ENCODE measurements around the gene TPCN2.

Gene TPCN2

DNA sequence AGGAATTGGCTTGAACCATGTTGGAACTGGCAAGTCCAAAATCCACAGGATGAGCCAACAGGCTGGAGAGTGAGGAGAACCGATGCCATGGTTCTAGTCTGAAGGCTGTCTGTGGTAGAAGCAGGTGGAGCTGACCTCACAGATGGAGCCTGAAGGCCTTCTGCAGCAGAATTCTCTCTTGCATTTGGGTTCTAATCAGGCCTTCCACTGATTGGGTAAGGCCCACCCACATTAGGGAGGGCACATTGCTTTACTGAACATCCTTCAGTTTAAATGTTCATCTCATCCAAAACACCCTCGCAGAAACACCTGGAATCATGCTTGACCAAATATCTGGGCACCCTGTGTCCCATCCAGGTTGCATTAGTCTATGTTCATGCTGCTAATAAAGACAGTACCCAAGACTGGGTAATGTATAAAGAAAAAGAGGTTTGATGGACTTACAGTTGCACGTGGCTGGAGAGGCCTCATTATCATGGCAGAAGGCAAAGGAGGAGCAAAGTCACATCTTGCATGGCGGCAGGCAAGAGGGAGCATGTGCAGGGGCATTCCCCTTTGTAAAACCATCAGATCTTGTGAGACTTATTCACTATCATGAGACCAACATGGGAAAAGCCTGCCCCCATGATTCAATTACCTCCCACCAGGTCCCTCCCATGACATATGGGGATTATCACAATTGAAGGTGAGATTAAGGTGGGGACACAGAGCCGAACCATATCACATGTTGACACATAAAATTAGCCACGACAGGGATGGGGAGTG lies 122.9 kb downstream of the TPCN2 start:
- Histone ChIP-seq H3K4me3 (no peak overlapping the region), H3K9ac (ENCODE audit: insufficient read length) (no peak overlapping the region), H3K36me3 (ENCODE audit: insufficient read depth, low read length) (no peaks in the 10 kb centered on the region), H3K27ac (no peak overlapping the region), H3K9me3 (ENCODE audit: low read depth, low read length) (no peaks in the 10 kb centered on the region)
- TF ChIP-seq POLR2AphosphoS5 (IDR thresholded peaks at IDR 0.05; ENCODE audit: borderline replicate concordance, low read depth, low read length) (no peak), EZH2 (IDR thresholded peaks at IDR 0.05) (no peak), FOXP2 (optimal IDR thresholded peaks at IDR 0.05; ENCODE audit: control extremely low read depth, extremely low read length, insufficient read depth) (no peak)
- no peak for DNase-seq (ENCODE audit: low read depth, low spot score)

DNA sequence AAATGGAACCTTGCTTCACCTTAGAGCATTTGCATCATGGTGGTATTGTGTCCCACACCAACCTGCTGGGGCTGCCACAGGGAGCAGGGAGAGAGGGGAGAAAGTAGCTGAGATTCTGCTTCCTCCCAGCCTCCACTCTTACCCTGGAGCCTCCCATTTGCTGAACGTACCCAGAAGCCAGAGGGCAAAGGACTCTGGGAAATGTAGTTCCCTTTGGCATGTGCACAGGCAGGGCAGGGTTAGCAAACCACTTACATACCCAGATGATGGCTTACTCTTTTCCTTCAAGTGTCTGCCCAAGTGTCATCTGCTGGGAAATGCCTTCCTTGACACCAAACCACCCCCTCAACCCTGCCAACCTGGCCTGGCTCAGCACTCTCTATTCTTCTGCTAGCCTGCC lies 123.9 kb downstream of the TPCN2 start:
- no peak overlapping the region for H3K27ac ChIP-seq
- no peaks in the 10 kb centered on the region for H3K9me3 ChIP-seq (ENCODE audit: low read depth, low read length)
- no peak for TF ChIP-seq FOXP2 (optimal IDR thresholded peaks at IDR 0.05; ENCODE audit: control extremely low read depth, extremely low read length, insufficient read depth)
- TF ChIP-seq POLR2AphosphoS5 (IDR thresholded peaks at IDR 0.05; ENCODE audit: borderline replicate concordance, low read depth, low read length): no peak
- no peak for TF ChIP-seq EZH2 (IDR thresholded peaks at IDR 0.05)
- no peak overlapping the region for H3K4me3 ChIP-seq
- no peak for DNase-seq (ENCODE audit: low read depth, low spot score)
- H3K36me3 ChIP-seq (ENCODE audit: insufficient read depth, low read length): no peaks in the 10 kb centered on the region
- H3K9ac ChIP-seq (ENCODE audit: insufficient read length): no peak overlapping the region

GRCh38 chr11:69173331-69173730 lies 124.6 kb downstream of the TPCN2 start:
- H3K36me3 ChIP-seq (ENCODE audit: insufficient read depth, low read length): no peaks in the 10 kb centered on the region
- H3K9ac ChIP-seq (ENCODE audit: insufficient read length): no peak overlapping the region
- no peak overlapping the region for H3K27ac ChIP-seq
- H3K4me3 ChIP-seq: no peak overlapping the region
- DNase-seq (ENCODE audit: low read depth, low spot score): no peak
- no peaks in the 10 kb centered on the region for H3K9me3 ChIP-seq (ENCODE audit: low read depth, low read length)
- TF ChIP-seq POLR2AphosphoS5 (IDR thresholded peaks at IDR 0.05; ENCODE audit: borderline replicate concordance, low read depth, low read length): no peak
- no peak for TF ChIP-seq EZH2 (IDR thresholded peaks at IDR 0.05)
- TF ChIP-seq FOXP2 (optimal IDR thresholded peaks at IDR 0.05; ENCODE audit: control extremely low read depth, extremely low read length, insufficient read depth): no peak

- no peak overlapping the region for H3K4me3 ChIP-seq
- H3K27ac ChIP-seq: no peak overlapping the region
- TF ChIP-seq POLR2AphosphoS5 (IDR thresholded peaks at IDR 0.05; ENCODE audit: borderline replicate concordance, low read depth, low read length) (no peak), EZH2 (IDR thresholded peaks at IDR 0.05) (no peak), FOXP2 (optimal IDR thresholded peaks at IDR 0.05; ENCODE audit: control extremely low read depth, extremely low read length, insufficient read depth) (no peak)
- H3K9me3 ChIP-seq (ENCODE audit: low read depth, low read length): no peaks in the 10 kb centered on the region
- DNase-seq (ENCODE audit: low read depth, low spot score): no peak
- no peaks in the 10 kb centered on the region for H3K36me3 ChIP-seq (ENCODE audit: insufficient read depth, low read length)
- H3K9ac ChIP-seq (ENCODE audit: insufficient read length): no peak overlapping the region
Observed at GRCh38 chr11:69173925-69174581, 125.3 kb downstream of the TPCN2 start.

DNA sequence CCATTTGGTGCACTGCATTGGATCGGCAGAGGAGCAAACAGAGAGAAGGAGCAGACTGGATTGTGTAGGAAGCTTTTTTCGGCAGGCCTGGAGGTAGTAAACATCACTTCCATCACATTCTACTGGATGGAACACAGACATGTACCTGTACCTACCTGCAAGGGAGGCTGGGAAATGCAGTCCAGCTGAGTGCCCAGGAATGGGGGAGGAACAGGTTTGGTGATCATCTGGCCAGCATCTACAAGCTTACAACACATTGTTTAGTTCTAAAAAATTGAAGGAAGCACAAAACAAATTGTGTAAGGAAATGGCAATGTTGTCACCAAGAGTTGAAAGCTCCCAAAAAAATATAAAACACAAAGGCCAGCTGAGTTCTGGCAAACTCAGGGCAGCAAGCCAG lies 126.1 kb downstream of the TPCN2 start:
- H3K36me3 ChIP-seq (ENCODE audit: insufficient read depth, low read length): no peaks in the 10 kb centered on the region
- H3K9me3 ChIP-seq (ENCODE audit: low read depth, low read length): no peaks in the 10 kb centered on the region
- DNase-seq (ENCODE audit: low read depth, low spot score): no peak
- H3K27ac ChIP-seq: no peak overlapping the region
- no peak overlapping the region for H3K9ac ChIP-seq (ENCODE audit: insufficient read length)
- TF ChIP-seq EZH2 (IDR thresholded peaks at IDR 0.05) (no peak), FOXP2 (optimal IDR thresholded peaks at IDR 0.05; ENCODE audit: control extremely low read depth, extremely low read length, insufficient read depth) (no peak), POLR2AphosphoS5 (IDR thresholded peaks at IDR 0.05; ENCODE audit: borderline replicate concordance, low read depth, low read length) (no peak)
- H3K4me3 ChIP-seq: no peak overlapping the region

GRCh38 chr11:69178819-69179482 lies 130.2 kb downstream of the TPCN2 start:
- Histone ChIP-seq H3K36me3 (ENCODE audit: insufficient read depth, low read length) (no peaks in the 10 kb centered on the region), H3K9me3 (ENCODE audit: low read depth, low read length) (no peaks in the 10 kb centered on the region), H3K27ac (no peak overlapping the region), H3K4me3 (no peak overlapping the region), H3K9ac (ENCODE audit: insufficient read length) (no peak overlapping the region)
- DNase-seq (ENCODE audit: low read depth, low spot score): no peak
- no peak for TF ChIP-seq EZH2 (IDR thresholded peaks at IDR 0.05)
- no peak for TF ChIP-seq POLR2AphosphoS5 (IDR thresholded peaks at IDR 0.05; ENCODE audit: borderline replicate concordance, low read depth, low read length)
- TF ChIP-seq FOXP2 (optimal IDR thresholded peaks at IDR 0.05; ENCODE audit: control extremely low read depth, extremely low read length, insufficient read depth): no peak

DNA sequence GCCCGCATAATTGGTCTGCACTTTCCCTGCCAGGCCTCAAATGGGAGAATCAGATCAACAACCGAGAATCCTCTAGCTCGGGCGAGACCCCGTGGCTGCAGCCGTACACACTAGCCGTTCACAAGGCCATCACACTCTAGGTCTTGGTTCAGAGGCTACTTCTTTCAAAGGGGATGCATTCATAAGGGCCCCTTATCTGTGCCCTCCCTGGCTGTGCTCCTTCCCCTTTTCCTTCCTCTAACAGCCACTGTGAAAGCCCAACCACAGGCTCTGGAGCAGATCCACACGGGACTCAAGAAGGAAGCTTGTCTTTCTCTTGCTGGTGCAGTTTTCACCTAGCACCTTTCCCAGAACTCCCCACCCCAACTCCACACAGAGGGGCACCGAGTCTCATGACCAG lies 131.5 kb downstream of the TPCN2 start:
- no peak for DNase-seq (ENCODE audit: low read depth, low spot score)
- no peak for TF ChIP-seq EZH2 (IDR thresholded peaks at IDR 0.05)
- TF ChIP-seq POLR2AphosphoS5 (IDR thresholded peaks at IDR 0.05; ENCODE audit: borderline replicate concordance, low read depth, low read length): no peak
- TF ChIP-seq FOXP2 (optimal IDR thresholded peaks at IDR 0.05; ENCODE audit: control extremely low read depth, extremely low read length, insufficient read depth): no peak
- H3K9me3 ChIP-seq (ENCODE audit: low read depth, low read length): no peaks in the 10 kb centered on the region
- no peaks in the 10 kb centered on the region for H3K36me3 ChIP-seq (ENCODE audit: insufficient read depth, low read length)
- no peak overlapping the region for H3K4me3 ChIP-seq
- no peak overlapping the region for H3K27ac ChIP-seq
- no peak overlapping the region for H3K9ac ChIP-seq (ENCODE audit: insufficient read length)

DNA sequence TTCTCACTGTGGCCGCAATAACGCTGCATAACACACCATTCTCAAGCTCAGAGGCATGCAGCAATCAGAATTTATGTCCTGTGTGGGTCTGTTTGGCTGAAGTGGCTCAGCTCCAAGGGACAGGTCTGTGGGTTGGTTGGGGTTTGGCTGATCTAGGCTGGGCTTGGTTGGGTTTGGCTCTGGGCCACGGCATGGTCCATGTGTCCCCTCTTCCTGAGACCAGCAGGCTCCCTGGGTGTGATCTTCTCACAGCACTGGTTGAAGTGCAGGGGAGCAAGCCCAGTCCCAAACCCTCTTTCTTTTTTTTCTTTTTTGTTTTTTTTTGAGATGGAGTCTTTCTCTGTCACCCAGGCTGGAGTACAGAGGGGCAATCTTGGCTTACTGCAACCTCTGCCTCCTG lies 132.0 kb downstream of the TPCN2 start:
- no peak for DNase-seq (ENCODE audit: low read depth, low spot score)
- TF ChIP-seq FOXP2 (optimal IDR thresholded peaks at IDR 0.05; ENCODE audit: control extremely low read depth, extremely low read length, insufficient read depth): no peak
- no peak for TF ChIP-seq EZH2 (IDR thresholded peaks at IDR 0.05)
- no peak for TF ChIP-seq POLR2AphosphoS5 (IDR thresholded peaks at IDR 0.05; ENCODE audit: borderline replicate concordance, low read depth, low read length)
- no peaks in the 10 kb centered on the region for H3K36me3 ChIP-seq (ENCODE audit: insufficient read depth, low read length)
- no peak overlapping the region for H3K4me3 ChIP-seq
- H3K9me3 ChIP-seq (ENCODE audit: low read depth, low read length): no peaks in the 10 kb centered on the region
- H3K9ac ChIP-seq (ENCODE audit: insufficient read length): no peak overlapping the region
- no peak overlapping the region for H3K27ac ChIP-seq
